Sigmoid colon (tissue), 7 donors: ENCODE data around the gene NFIA. TPM values are rescaled to one million over a fixed set of nuclear protein-coding genes. Genes with fewer than 3 reads are reported as not detected.

Experiments
- DNase-seq: peaks from one replicate; pipeline ENCODE4 v3.0.0-alpha.2; 2019
- H3K27ac ChIP-seq, 4 donors: fragments of 200-600 bp; sonication (generic); one replicate each; pipeline ENCODE4 v1.5.1; 2016 to 2019; ENCODE audit warnings: mild to moderate bottlenecking in 1 of 4
- H3K27me3 ChIP-seq, 3 donors: fragments of 200-600 bp; sonication (generic); one replicate each; pipeline ENCODE4 v1.5.1; 2019; ENCODE audit warnings: mild to moderate bottlenecking in 1 of 3
- H3K36me3 ChIP-seq, 4 donors: fragments of 200-600 bp; sonication (generic); one replicate each; pipeline ENCODE4 v1.5.1; 2016 to 2019
- H3K4me1 ChIP-seq, 4 donors: fragments of 200-600 bp; sonication (generic); one replicate each; pipeline ENCODE4 v1.5.1; 2017 to 2019
- H3K4me3 ChIP-seq, 4 donors: fragments of 200-600 bp; sonication (generic); one replicate each; pipeline ENCODE4 v1.5.1; 2017 to 2019; ENCODE audit warnings: mild to moderate bottlenecking in 2 of 4, moderate library complexity in 1 of 4
- H3K9me3 ChIP-seq, 4 donors: fragments of 200-600 bp in 3 of 4; sonication (generic) in 3 of 4; one replicate each; pipeline versions ENCODE4 v1.5.1 to v1.6.1; 2013 to 2019
- CTCF ChIP-seq, 4 experiments: fragments of 450-650 bp in 3 of 4; fragments of 200-600 bp in 1 of 4; IDR thresholded peaks; one replicate each; pipeline ENCODE4 v1.5.1; 2016 to 2019; ENCODE audit warnings: antibody characterized with exemption in 4 of 4, mild to moderate bottlenecking in 3 of 4, moderate library complexity in 2 of 4
- EP300 ChIP-seq, 4 donors: sonication (generic); formaldehyde crosslinking; IDR thresholded peaks; one replicate each; pipeline ENCODE4 v1.6.1; 2017; ENCODE audit warnings: antibody characterized with exemption in 4 of 4
- POLR2A ChIP-seq, 2 donors: fragments of 450-650 bp; IDR thresholded peaks; one replicate each; pipeline ENCODE4 v1.6.1; 2016; ENCODE audit warnings: antibody characterized with exemption in 2 of 2, mild to moderate bottlenecking in 2 of 2, moderate library complexity in 2 of 2
- POLR2AphosphoS5 ChIP-seq, 4 donors: sonication (generic); formaldehyde crosslinking; IDR thresholded peaks; one replicate each; pipeline ENCODE4 v1.6.1; 2017; ENCODE audit warnings: antibody characterized with exemption in 4 of 4
- WGBS, 2 donors: extraction: QIAGEN DNeasy Blood & Tissue Kit; methylation state at CpG; one replicate each; pipeline ENCODE4 v1.1.7; 2013; 5-methylcytosine and 5-hydroxymethylcytosine counted together
- intact Hi-C: fragments of 100-400 bp; cut with DNase I; formaldehyde crosslinking; loops from one replicate; pipeline ENCODE4 v1.15.1; 2023
- polyA plus RNA-seq, 3 donors: library from polyadenylated mRNA; stranded (reverse); fragments of 200-250 nt; gene quantifications; one replicate each; pipeline ENCODE4 v1.2.3, GENCODE V29; 2013
- total RNA-seq, 4 donors: library from RNA; depleted of rRNA; stranded (reverse); fragments of >200 nt; gene quantifications; one replicate each; pipeline ENCODE4 v1.1.0, GENCODE V29; 2016
- donor health status: healthy with polysubstance abuse.
- donor health status: Bipolar disorder and iron deficiency.
- donor health status: healthy.

The NFIA gene
- total and polyA plus RNA-seq, 7 donors, result 2.3 to 154 (median 79.7) TPM

GRCh38 chr1:61420243-61420642, 337.9 kb downstream of the NFIA start:
- no peak overlapping the region for H3K4me3 ChIP-seq
- no peak for DNase-seq
- intact Hi-C loops, result no loop called here
- peaks cover 0 to 7% (median 0%) of the 10 kb centered on the region in 4 donors for H3K36me3 ChIP-seq
- no peak overlapping the region for H3K27ac ChIP-seq
- WGBS, 2 donors, result 50 to 89% methylated on average over 3 of the region's 3 CpGs
- H3K9me3 ChIP-seq, result no peaks in the 10 kb centered on the region
- H3K27me3 ChIP-seq, result no peaks in the 10 kb centered on the region
- TF ChIP-seq POLR2A (IDR thresholded peaks at IDR 0.05) (no peak), CTCF (IDR thresholded peaks at IDR 0.05) (no peak), EP300 (IDR thresholded peaks at IDR 0.05) (no peak), POLR2AphosphoS5 (IDR thresholded peaks at IDR 0.05) (no peak)
- H3K4me1 ChIP-seq, result peaks cover 0 to 16% (median 6%) of the 10 kb centered on the region in 4 donors

GRCh38 chr1:61420909-61421835, 338.8 kb downstream of the NFIA start:
- Histone ChIP-seq H3K4me1 (peaks cover 0 to 14% (median 5%) of the 10 kb centered on the region in 4 donors), H3K9me3 (no peaks in the 10 kb centered on the region), H3K4me3 (no peak overlapping the region), H3K27me3 (no peaks in the 10 kb centered on the region), H3K36me3 (no peaks in the 10 kb centered on the region), H3K27ac (no peak overlapping the region)
- 88 to 89% methylated on average over 14 of the region's 14 CpGs for WGBS, 2 donors
- TF ChIP-seq POLR2A (IDR thresholded peaks at IDR 0.05) (no peak), CTCF (IDR thresholded peaks at IDR 0.05) (no peak), EP300 (IDR thresholded peaks at IDR 0.05) (no peak), POLR2AphosphoS5 (IDR thresholded peaks at IDR 0.05) (no peak)
- no peak for DNase-seq
- intact Hi-C loops, result no loop called here

- DNase-seq, result no peak
- Histone ChIP-seq H3K9me3 (no peaks in the 10 kb centered on the region), H3K27ac (no peak overlapping the region), H3K36me3 (no peaks in the 10 kb centered on the region), H3K4me3 (no peak overlapping the region), H3K27me3 (no peaks in the 10 kb centered on the region), H3K4me1 (peaks cover 0 to 28% (median 10%) of the 10 kb centered on the region in 4 donors)
- no peak for TF ChIP-seq POLR2AphosphoS5 (IDR thresholded peaks at IDR 0.05)
- no peak for TF ChIP-seq CTCF (IDR thresholded peaks at IDR 0.05)
- no peak for TF ChIP-seq POLR2A (IDR thresholded peaks at IDR 0.05)
- TF ChIP-seq EP300 (IDR thresholded peaks at IDR 0.05), result no peak
- intact Hi-C loops, result no loop called here
Measured at GRCh38 chr1:61423643-61424042, 341.3 kb downstream of the NFIA start.

- Histone ChIP-seq H3K4me3 (no peak overlapping the region), H3K36me3 (no peaks in the 10 kb centered on the region), H3K9me3 (no peaks in the 10 kb centered on the region), H3K4me1 (peaks cover 0 to 28% (median 10%) of the 10 kb centered on the region in 4 donors), H3K27ac (no peak overlapping the region), H3K27me3 (no peaks in the 10 kb centered on the region)
- intact Hi-C loops, result no loop called here
- WGBS, 2 donors, result 46 to 65% methylated on average over 3 of the region's 3 CpGs
- DNase-seq, result no peak
- no peak for TF ChIP-seq POLR2AphosphoS5 (IDR thresholded peaks at IDR 0.05)
- TF ChIP-seq CTCF (IDR thresholded peaks at IDR 0.05), result no peak
- no peak for TF ChIP-seq POLR2A (IDR thresholded peaks at IDR 0.05)
Measured at GRCh38 chr1:61424382-61424781, 342.0 kb downstream of the NFIA start.
